BLaER1 (cell line): Measurements from ENCODE around the gene CD58.

Source experiments
- H3K27ac ChIP-seq: shearing (Covaris generic); formaldehyde crosslinking; 2 replicates; pipeline ENCODE4 v1.8.1; 2022
- H3K27me3 ChIP-seq: shearing (Covaris generic); formaldehyde crosslinking; 2 replicates; pipeline ENCODE4 v1.8.1; 2022
- H3K36me3 ChIP-seq: shearing (Covaris generic); formaldehyde crosslinking; 2 replicates; pipeline ENCODE4 v1.8.1; 2022
- H3K4me1 ChIP-seq: shearing (Covaris generic); formaldehyde crosslinking; 2 replicates; pipeline ENCODE4 v1.8.1; 2022
- H3K4me2 ChIP-seq: shearing (Covaris generic); formaldehyde crosslinking; 2 replicates; pipeline ENCODE4 v1.8.1; 2022
- H3K4me3 ChIP-seq: shearing (Covaris generic); formaldehyde crosslinking; 2 replicates; pipeline ENCODE4 v1.8.1; 2022
- H3K9ac ChIP-seq: shearing (Covaris generic); formaldehyde crosslinking; 2 replicates; pipeline ENCODE4 v1.8.1; 2022
- H3K9me3 ChIP-seq: shearing (Covaris generic); formaldehyde crosslinking; 2 replicates; pipeline ENCODE4 v1.8.1; 2022
- H4K20me1 ChIP-seq: shearing (Covaris generic); formaldehyde crosslinking; 2 replicates; pipeline ENCODE4 v1.8.1; 2022
- Cebpa-rat ChIP-seq: shearing (Covaris generic); IDR thresholded peaks from 2 replicates; pipeline ENCODE4 v1.8.1; 2022

The CD58 gene

GRCh38 chr1:116529199-116529631 lies 41.6 kb downstream of the CD58 start:
- TF ChIP-seq Cebpa-rat = no peak

GRCh38 chr1:116528329-116529083 lies 42.3 kb downstream of the CD58 start:
- Histone ChIP-seq H4K20me1 (no peaks in the 10 kb centered on the region), H3K4me2 (no peak overlapping the region), H3K27me3 (no peaks in the 10 kb centered on the region), H3K9me3 (peaks cover 28% of the 10 kb centered on the region), H3K4me1 (no peaks in the 10 kb centered on the region), H3K36me3 (peaks cover 69% of the 10 kb centered on the region), H3K4me3 (no peak overlapping the region), H3K9ac (no peak overlapping the region), H3K27ac (no peak overlapping the region)
- TF ChIP-seq Cebpa-rat = no peak

More at GRCh38 chr1:116529199-116529631, 41.6 kb downstream of the CD58 start:
- Histone ChIP-seq H3K9ac (no peak overlapping the region), H3K4me3 (no peak overlapping the region), H3K27ac (no peak overlapping the region), H3K27me3 (no peaks in the 10 kb centered on the region), H3K9me3 (peaks cover 36% of the 10 kb centered on the region), H3K4me2 (no peak overlapping the region), H3K36me3 (peaks cover 71% of the 10 kb centered on the region), H4K20me1 (no peaks in the 10 kb centered on the region), H3K4me1 (no peaks in the 10 kb centered on the region)

- Histone ChIP-seq H3K9me3 (peaks cover 15% of the 10 kb centered on the region), H3K4me3 (no peak overlapping the region), H3K36me3 (peaks cover 61% of the 10 kb centered on the region), H3K27ac (no peak overlapping the region), H3K4me2 (no peak overlapping the region), H4K20me1 (no peaks in the 10 kb centered on the region), H3K27me3 (no peaks in the 10 kb centered on the region), H3K9ac (no peak overlapping the region), H3K4me1 (no peaks in the 10 kb centered on the region)
- TF ChIP-seq Cebpa-rat = no peak
Measured at GRCh38 chr1:116525440-116525839, 45.4 kb downstream of the CD58 start.

- peaks cover 16% of the 10 kb centered on the region for H3K4me1 ChIP-seq
- no peak overlapping the region for H3K4me3 ChIP-seq
- no peaks in the 10 kb centered on the region for H3K27me3 ChIP-seq
- no peaks in the 10 kb centered on the region; the same call in 1 of the 2 replicates for H3K9me3 ChIP-seq
- no peak overlapping the region for H3K4me2 ChIP-seq
- peaks cover 50% of the 10 kb centered on the region for H3K36me3 ChIP-seq
- no peak overlapping the region for H3K27ac ChIP-seq
- TF ChIP-seq Cebpa-rat = no peak
- H4K20me1 ChIP-seq = no peaks in the 10 kb centered on the region
- H3K9ac ChIP-seq = no peak overlapping the region
Measured at GRCh38 chr1:116521186-116521585, 49.6 kb downstream of the CD58 start.

- no peak overlapping the region for H3K27ac ChIP-seq
- H3K9ac ChIP-seq = no peak overlapping the region
- H4K20me1 ChIP-seq = no peaks in the 10 kb centered on the region
- no peaks in the 10 kb centered on the region for H3K27me3 ChIP-seq
- H3K9me3 ChIP-seq = no peaks in the 10 kb centered on the region
- peaks cover 44% of the 10 kb centered on the region for H3K4me1 ChIP-seq
- peaks cover 34% of the 10 kb centered on the region for H3K36me3 ChIP-seq
- no peak overlapping the region for H3K4me3 ChIP-seq
- TF ChIP-seq Cebpa-rat = no peak
- no peak overlapping the region for H3K4me2 ChIP-seq
Measured at GRCh38 chr1:116518400-116518799, 52.4 kb downstream of the CD58 start.

GRCh38 chr1:116516631-116517030 lies 54.2 kb downstream of the CD58 start:
- Histone ChIP-seq H4K20me1 (no peaks in the 10 kb centered on the region), H3K9me3 (no peaks in the 10 kb centered on the region), H3K4me1 (peaks cover 61% of the 10 kb centered on the region), H3K27me3 (no peaks in the 10 kb centered on the region), H3K4me3 (no peak overlapping the region), H3K36me3 (peaks cover 27% of the 10 kb centered on the region), H3K27ac (no peak overlapping the region), H3K4me2 (peak overlapping the region; percentile 80), H3K9ac (no peak overlapping the region)
- no peak for TF ChIP-seq Cebpa-rat

- TF ChIP-seq Cebpa-rat = no peak
- Histone ChIP-seq H3K27me3 (no peaks in the 10 kb centered on the region), H3K4me2 (peak overlapping the region; percentile 80), H3K27ac (peak overlapping the region; percentile 83), H3K4me1 (peaks cover 71% of the 10 kb centered on the region), H3K36me3 (peaks cover 26% of the 10 kb centered on the region), H3K9ac (peak overlapping the region; percentile 56), H3K4me3 (no peak overlapping the region; the same call in 1 of the 2 replicates), H4K20me1 (no peaks in the 10 kb centered on the region), H3K9me3 (peaks cover 9% of the 10 kb centered on the region; the same call in 1 of the 2 replicates)
Measured at GRCh38 chr1:116515702-116516101, 55.1 kb downstream of the CD58 start.

GRCh38 chr1:116514708-116515525 lies 55.9 kb downstream of the CD58 start:
- Histone ChIP-seq H3K36me3 (peaks cover 27% of the 10 kb centered on the region), H3K27me3 (no peaks in the 10 kb centered on the region), H3K9me3 (peaks cover 14% of the 10 kb centered on the region; the same call in 1 of the 2 replicates), H3K4me2 (peak overlapping the region; percentile 80), H3K27ac (peak overlapping the region; percentile 83), H3K4me1 (peaks cover 71% of the 10 kb centered on the region), H4K20me1 (no peaks in the 10 kb centered on the region), H3K9ac (peak overlapping the region; percentile 56), H3K4me3 (no peak overlapping the region)
- peak; percentile 75; the same call in 1 of the 2 replicates for TF ChIP-seq Cebpa-rat

- Histone ChIP-seq H3K27me3 (no peaks in the 10 kb centered on the region), H3K4me2 (peak overlapping the region; percentile 80), H3K36me3 (peaks cover 20% of the 10 kb centered on the region), H4K20me1 (no peaks in the 10 kb centered on the region), H3K9me3 (peaks cover 14% of the 10 kb centered on the region; the same call in 1 of the 2 replicates), H3K4me3 (no peak overlapping the region), H3K9ac (peak overlapping the region; percentile 45; the same call in 1 of the 2 replicates), H3K27ac (peak overlapping the region; percentile 83), H3K4me1 (peaks cover 79% of the 10 kb centered on the region)
- TF ChIP-seq Cebpa-rat = no peak
Measured at GRCh38 chr1:116513956-116514355, 56.9 kb downstream of the CD58 start.
